C4-2B (cell line): Measurements from ENCODE around the gene ZNF689.
A peak's percentile ranks its signal among the peaks of the same experiment; 100 is the strongest.
"Not testable (repeated sequence)": the region's sequence is repeated elsewhere in the genome, so short reads cannot be mapped to it uniquely, and the experiment has no call there.

Experiments
- H3K27ac ChIP-seq: fragments of 450-650 bp; 2 replicates; pipeline ENCODE4 v1.5.1; 2017
- CTCF ChIP-seq: fragments of 450-650 bp; conservative IDR thresholded peaks from 2 replicates; pipeline ENCODE4 v1.5.1; 2017; ENCODE audit warnings: mild to moderate bottlenecking
- ZFX ChIP-seq: fragments of 450-650 bp; IDR thresholded peaks from 2 replicates; pipeline ENCODE4 v1.6.1; 2017

The ZNF689 gene

GRCh38 chr16:30603945-30604315 lies 6.3 kb downstream of the ZNF689 start:
- no peak overlapping the region for H3K27ac ChIP-seq

GRCh38 chr16:30602616-30603277 lies 7.4 kb downstream of the ZNF689 start:
- TF ChIP-seq ZFX (no peak), CTCF (no peak)
- H3K27ac ChIP-seq: no peak overlapping the region

More at GRCh38 chr16:30603945-30604315, 6.3 kb downstream of the ZNF689 start:
- no peak for TF ChIP-seq ZFX
- no peak for TF ChIP-seq CTCF

GRCh38 chr16:30601966-30602365 lies 8.2 kb downstream of the ZNF689 start:
- H3K27ac ChIP-seq: no peak overlapping the region
- TF ChIP-seq ZFX (no peak), CTCF (no peak)

- no peak overlapping the region for H3K27ac ChIP-seq
- TF ChIP-seq CTCF: no peak
- no peak for TF ChIP-seq ZFX
Observed at GRCh38 chr16:30600929-30601328, 9.3 kb downstream of the ZNF689 start.

- TF ChIP-seq ZFX (no peak), CTCF (no peak)
- 0 out of 2 replicates have a peak overlapping the region, but pooled peaks have one; percentile 11 for H3K27ac ChIP-seq
Observed at GRCh38 chr16:30600215-30600614, 10.0 kb downstream of the ZNF689 start.

GRCh38 chr16:30592871-30593270 lies 17.3 kb downstream of the ZNF689 start:
- H3K27ac ChIP-seq: no peak overlapping the region
- TF ChIP-seq ZFX: no peak
- TF ChIP-seq CTCF: no peak

- H3K27ac ChIP-seq: not testable (repeated sequence)
Observed at GRCh38 chr16:30590869-30591268, 19.3 kb downstream of the ZNF689 start.

- not testable (repeated sequence) for H3K27ac ChIP-seq
Observed at GRCh38 chr16:30589582-30589981, 20.6 kb downstream of the ZNF689 start.
